Measurements from ENCODE around the gene PCBP3.

Gene PCBP3

DNA sequence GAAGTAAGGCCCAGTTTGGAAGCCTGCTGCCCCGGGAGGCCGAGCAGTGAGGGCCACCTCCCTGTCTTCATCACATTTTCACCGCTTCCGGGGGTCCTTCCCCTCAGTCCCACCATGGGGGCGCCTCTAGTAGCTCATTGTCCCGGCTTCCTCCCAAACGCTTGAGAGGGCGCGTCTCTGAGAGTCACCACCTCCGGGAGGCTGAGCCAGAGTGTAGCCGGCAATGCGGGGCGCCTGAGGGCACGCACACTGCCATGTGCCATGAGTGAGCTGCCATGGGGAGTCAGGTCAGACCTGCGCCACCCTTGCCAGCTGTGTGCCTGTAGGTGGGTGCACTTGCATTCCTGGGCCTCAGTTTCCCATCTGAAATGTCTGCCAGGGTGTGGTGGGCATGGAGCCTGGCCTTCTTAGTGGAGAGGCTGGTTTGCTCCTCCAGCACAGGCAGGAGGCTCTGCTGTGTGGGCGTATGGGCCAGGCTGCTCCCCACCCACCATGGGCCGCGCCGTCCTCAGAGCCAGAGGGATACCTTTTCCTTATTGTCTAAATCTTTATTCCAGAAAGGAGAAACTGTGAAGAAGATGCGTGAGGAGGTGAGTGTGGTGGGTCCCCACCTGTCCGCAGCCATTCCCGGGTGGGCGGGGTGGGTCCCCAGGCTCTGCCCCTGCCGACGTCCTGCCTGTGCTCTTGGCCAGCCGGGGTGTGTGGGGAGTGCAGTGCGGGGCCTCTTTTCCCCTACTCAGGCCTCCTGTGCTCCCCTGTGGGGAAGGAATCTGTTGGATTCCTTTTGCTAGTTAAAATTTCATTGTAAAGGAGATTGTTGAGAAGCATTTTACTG, 256.7 kb downstream of the PCBP3 start:
- DNase-seq = no peak

DNA sequence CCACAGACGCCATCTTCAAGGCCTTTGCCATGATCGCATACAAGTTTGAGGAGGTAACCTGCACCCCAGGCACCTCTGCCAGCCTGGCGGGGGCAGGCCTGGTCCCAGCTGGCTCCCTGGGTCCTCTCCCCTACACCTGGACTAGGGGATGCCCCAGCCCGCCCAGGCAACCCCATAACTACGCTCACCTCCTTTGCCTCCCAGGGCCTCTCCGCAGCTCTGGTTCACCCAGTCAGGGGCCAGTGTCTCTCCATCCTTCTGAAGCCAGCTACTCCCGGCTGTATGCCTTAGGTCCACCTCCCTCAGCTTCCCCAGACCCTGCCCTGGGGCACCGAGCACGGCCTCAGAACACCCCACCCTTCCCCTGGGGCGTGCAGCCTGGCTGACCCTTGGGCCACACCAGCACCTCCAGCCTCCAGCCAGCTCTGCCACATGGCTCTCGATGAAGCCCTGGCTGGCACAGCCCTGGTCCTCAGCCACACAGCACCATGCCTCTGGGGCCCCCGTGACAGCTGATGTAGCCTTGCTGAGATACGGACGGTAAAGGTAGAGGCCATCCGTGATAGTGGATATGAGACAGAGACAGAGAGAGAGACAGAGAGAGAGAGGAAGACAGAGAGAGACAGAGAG, 257.7 kb downstream of the PCBP3 start:
- no peak for DNase-seq

DNA sequence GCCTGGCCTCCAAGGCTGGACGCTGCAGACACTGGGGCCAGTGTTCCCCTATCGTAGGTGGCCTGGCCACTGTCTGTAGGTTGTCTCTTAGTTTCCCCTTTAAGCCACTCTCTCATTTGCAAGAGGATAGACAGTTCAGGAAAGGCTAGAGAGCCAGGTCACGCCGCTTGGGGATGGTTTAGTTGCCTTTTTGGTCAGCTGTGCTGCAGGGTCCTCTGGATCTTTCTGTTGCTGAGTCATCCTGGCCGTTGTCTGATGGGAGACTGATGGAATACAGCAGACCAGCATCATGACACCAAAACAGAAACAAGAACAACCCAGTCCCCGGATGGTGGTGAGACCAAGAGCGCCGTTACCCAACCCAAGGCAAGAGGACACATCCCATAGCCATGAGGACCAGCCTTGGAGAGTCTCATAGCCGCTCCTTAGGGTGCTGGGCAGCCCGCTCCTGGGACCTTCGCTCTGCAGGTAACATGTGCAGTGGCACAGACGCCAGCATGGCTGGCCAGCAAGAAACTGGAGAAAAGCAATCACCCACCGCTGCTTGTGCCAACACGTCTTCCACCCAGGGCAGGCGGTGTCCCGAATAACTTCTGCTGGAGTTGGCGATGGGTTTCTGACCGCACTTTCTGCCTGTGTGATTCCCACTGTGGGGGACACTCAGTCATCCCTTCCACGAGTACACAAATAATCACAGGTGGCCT, 258.9 kb downstream of the PCBP3 start:
- no peak for DNase-seq

DNA sequence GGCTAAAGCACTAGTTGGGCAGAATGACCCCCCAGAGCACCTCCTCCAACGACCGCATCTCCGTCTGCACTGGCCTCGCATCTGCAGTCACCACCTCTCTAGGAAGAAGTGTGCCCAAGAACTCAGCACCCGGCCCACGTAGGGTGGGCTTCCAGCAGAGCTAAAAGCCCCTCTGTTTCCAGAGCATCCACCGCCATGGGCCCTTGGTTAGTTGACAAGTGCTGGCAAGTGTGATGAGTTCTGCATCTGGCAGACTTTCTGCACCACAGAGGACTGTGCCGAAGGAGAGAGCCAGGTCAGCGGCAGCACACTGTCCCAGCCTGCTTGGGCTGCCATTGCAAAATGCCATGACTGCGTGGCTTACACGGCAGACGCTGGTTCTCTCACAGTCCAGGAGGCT, 261.7 kb downstream of the PCBP3 start:
- no peak for DNase-seq

DNA sequence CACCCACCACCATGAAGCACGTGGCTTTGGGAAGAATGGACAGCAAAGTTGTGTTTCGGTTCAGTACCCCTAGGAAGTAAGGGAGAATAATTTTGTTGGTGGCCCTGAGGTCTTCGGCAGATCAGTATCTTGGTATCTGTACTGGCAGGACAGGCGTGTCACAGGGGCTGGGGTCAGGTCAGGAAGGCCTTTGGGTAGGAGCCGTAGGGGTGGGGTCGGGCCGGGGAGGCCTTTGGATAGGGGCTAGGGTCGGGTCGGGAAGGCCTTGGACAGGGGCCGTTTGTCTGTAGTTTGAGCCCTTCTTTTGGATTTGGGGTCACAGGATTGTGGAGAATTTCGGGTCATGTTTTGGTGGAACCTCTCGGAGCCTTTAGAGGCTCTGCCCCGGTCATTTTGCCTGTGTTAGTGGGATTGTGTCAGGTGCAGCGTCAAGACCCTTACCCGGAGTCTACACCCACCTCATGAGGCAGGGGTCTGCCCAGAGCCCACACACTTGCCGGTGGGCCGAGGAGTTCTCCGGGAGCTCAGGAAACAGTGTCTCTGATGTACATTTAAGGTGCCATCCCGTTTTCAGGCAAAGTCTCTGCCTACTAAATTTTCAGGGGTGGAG, 262.8 kb downstream of the PCBP3 start:
- DNase-seq = no peak

DNA sequence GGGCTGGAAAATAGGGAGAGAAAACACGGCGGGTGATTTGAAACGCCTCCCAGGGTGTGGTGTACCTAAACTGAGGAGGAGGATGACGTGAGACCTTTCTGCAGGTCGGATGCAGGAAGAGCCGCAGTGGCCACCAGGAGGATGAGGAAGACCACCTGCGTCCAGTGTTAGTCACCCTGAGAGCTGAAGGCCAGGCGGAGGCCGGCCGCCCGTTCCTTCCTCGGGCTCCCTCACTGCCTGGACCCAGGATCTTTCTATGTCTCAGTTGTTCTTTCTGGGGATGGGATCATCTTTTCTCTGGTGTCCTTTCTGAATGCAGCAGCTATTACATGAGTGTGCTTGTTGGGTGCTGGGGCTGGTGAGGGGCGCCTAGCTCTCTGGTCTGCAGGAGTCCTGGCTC, 263.3 kb downstream of the PCBP3 start:
- no peak for DNase-seq

DNA sequence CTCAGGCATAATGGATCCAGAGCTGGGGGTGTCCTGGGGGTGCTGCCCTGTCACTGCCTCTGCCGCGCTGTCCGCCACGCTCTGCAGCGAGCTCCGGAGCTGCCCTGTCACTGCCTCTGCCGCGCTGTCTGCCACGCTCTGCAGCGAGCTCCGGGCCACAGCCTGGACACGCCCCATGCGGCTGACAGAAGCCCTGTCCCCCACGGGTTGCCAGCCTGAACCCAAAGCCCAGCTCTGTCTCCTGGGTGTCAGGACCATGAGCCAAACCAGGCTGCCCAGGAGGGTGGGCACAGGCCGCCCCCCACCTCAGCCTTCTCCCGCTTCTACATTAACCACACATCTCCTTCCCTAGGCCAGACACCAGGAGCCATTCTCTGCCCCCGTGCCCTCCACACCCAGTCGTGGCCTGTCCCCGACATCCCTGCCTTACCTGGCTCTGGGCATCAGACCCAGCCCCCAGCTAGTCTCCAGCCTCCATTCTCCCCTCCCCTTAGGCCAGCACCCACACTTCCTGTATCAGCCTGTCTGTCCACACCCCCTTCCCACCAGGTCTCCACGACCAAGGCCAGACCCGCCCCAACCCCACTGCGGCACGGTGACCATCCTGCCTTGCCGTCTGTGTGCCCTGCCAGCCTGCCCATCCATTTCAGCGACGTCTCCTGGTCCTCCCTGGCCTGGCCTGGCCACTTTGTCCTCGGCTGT, 265.2 kb downstream of the PCBP3 start:
- DNase-seq = no peak

DNA sequence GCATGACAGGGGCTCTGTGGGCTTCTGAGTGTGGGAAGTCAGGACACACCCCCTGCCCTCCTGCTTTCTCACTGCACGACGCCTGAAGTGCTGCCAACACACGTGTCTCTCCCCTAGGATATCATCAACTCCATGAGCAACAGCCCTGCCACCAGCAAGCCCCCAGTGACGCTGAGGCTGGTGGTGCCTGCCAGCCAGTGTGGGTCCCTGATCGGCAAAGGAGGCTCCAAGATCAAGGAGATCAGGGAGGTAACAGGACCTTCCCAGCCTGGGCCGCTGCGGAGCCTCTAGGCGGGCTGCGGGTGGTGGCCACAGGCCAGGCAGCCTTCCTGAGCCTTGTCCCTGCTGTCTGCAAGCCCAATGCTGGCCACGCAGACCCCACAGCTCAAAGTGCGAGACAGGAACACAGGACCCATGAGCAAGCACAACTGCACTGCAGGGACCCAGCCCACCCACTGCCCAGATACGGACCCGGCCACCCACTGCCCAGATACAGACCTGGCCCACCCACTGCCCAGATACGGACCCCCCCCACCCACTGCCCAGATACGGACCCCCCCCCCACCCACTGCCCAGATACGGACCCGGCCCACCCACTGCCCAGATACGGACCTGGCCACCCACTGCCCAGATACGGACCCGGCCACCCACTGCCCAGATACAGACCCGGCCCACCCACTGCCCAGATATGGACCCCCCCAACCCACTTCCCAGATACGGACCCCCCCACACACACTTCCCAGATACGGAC, 265.9 kb downstream of the PCBP3 start:
- no peak for DNase-seq

DNA sequence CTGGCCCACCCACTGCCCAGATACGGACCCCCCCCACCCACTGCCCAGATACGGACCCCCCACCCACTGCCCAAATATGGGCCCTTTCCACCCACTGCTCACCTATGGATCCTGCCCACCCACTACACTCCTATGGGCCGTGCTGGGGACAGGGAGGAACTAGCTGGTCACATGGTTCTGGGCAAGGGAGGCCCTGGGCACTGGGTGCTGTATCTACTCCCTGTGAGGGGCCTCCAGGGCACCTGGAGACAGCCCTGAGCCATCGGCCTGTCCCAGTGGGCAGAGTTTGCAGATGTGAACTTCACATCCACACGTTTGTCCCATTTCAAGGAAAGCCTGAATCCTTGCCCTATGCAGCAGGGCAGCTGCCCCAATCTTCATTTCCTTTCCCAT, 266.6 kb downstream of the PCBP3 start:
- DNase-seq = no peak

DNA sequence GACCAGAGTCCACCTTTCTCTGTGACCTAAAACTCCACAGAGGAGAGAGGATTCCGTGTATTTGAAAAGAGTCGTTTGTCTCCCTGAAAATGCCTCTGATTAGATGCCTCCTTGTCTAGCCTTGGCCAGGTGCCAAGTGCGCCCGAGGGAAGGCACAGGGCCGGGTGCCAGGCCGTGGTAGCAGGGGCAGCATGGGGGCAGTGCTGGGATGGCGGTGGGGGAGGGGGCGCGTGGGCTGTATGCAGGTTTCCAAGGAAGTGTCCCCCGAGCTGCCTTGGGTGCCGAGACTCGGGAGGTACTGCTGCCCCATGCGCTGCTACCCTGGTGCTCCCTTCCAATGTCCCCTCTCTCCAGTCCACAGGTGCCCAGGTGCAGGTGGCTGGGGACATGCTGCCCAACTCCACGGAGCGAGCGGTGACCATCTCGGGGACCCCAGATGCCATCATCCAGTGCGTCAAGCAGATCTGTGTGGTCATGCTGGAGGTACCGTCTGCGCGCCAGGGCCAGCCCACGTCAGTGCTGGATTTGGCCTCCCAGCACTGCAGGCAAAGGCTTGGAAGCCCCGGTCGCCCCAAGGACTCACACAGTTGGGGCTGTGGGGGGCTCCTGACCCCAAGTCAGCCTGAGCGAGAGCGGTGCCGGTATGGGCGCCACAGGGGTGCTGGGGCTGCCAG, 267.2 kb downstream of the PCBP3 start:
- DNase-seq = no peak

DNA sequence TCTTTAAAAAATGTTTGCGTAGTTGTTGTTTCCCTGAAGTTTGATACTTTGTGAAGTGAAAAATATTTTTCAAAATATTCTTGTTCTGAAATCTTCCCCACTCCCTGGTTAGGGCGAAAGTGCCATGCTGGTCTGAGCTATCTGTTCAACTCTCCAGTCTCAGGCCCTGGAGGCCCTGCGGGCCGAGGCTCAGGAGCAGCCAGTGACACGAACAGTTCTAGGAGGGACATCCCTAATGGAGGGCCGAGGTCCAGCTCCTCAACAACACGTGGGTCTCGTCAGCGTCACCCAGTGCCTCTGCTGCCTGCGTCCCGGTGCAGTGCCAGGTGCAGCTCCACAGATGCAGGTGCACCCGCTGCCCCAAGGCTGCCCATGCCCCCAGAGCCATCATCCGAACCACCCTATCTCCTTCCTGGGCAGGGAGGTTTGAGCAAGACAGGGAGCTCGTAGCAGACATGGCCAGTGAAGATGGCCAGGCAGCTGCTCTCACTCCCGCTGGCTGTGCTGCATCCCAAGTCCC, 268.3 kb downstream of the PCBP3 start:
- no peak for DNase-seq

DNA sequence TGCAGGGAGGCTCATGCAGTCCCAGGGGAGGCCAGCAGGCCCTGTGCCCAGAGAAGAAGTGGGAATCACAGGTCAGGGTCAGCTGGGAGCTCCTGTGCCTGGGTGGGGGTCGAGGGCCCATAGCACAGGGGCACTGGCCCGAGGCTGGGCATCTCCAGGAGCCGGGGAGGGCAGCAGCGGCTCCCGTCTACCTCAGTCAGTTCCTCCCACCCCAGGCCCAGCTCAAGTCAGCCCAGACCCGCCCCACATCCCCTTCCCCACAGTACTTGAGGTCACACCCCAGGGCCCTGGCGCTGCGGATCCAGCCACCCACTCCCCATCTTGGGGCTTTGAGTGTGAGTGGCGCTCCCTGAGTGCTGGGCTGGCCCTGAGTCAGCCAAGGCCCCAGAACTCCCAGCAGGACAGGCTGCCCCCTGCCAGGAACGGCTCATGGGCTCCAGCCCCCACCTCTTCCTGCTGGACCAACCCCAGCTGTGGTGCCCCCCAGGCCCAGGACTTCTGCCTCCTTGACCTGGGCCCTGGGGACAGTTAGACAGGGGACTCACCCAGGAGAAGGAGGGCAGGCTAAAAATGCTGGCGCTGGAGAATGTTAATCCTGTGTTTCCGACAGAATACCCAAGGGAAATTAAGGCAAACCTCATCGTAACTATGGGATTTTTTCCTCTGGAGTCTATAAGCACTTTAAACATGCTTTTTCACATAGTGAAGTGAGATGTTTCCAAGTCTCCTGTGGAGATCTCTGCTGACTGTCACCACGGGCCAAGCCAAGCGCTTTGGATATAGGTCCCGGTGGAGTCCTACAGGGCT, 269.3 kb downstream of the PCBP3 start:
- DNase-seq = no peak

DNA sequence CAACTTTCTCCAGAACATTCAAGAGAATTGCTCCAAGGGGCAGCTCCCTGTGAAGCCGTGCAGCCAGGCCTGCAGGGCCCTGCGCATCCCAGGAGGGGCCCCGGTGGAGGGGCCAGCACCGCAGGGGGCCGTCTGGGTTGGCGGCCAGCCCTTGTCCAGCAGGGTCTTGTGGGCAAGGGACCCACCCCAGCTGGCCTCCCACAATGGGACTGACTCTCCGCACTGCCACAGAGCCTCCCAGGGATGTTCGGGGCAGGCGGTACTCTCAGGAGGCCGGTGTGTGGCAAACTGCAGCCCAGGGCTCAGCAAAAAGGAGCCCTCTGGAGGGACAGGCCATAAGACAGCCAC, 269.9 kb downstream of the PCBP3 start:
- no peak for DNase-seq

DNA sequence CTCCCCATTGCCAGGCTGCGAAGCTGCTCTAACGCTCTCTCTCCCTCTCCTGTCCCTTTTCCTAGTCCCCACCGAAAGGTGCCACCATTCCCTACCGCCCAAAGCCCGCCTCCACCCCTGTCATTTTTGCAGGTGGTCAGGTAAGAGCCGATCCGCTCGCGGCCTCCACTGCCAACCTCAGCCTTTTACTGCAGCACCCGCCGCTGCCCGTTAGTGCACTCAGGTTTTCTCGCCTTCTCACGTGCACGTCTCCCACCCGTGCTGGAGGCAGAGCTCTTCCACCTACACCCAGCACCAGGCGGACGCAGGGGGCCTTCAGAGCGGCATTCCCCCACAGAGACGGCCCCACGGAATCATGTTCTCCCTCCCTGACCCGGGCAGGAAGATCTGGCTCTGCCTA, 270.4 kb downstream of the PCBP3 start:
- no peak for DNase-seq

DNA sequence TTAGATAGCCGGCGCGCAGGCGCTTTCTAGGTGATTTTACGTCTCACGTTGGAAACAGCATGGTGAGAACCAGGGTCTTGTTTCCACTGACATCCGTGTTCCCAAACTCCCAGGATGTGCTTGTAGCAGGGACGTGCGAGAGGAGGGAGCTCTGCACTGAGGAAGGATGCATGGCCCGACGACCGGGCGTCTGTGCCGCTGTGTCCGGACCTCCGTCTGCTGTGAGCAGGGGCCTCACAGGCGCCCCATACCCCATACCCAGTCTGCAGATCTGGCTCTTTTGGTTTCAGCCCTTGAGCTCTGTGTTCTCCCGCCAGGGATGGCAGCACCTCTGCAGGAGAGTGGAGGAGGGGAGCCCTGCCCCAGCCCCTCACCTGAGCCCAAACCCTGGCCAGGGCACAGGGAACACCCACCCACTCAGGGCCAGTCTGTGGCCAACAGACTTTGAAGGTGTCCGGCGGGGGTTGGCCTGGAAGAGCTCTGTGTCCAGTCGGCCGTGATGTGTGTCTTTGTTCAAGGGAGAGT, 270.9 kb downstream of the PCBP3 start:
- DNase-seq = no peak

DNA sequence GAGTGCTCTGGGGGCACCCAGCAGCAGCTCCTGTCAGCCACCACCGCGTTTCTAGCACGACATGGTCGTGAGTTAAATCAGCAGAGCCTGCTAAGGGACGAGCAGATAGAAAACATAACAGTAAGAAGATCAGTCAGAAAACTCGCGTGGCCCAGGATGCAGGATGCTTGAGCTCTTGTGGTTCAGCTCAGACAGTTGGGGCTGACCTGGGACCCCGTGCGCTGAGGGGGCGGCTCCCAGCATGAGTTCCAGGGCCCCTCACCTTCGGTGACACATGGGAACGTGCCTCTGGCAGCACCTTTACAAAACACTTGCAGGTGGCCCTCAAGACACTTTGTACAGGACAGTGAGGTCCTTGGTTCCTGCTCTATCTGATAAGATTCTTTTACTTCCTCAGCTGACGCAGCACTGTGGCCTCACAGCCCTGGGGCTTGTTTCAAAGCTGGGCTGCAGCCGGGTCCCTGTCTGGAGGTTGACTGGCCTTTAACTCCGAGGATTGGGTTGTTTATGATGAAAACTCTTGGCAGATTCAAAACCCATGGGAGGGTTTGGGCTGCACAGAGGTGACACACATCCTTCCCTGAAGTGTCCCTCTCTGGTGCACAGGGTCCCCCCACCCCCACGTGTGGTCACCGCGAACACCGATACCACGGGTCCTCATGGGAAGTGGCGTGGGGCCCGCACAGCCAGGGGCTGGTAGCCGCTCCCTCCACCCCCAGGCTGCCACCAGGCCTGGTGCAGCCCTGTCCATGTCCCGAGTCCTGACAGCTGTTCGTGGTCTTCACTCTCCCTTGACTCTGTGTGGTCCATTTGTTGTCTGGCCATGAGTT, 272.7 kb downstream of the PCBP3 start:
- no peak for DNase-seq

DNA sequence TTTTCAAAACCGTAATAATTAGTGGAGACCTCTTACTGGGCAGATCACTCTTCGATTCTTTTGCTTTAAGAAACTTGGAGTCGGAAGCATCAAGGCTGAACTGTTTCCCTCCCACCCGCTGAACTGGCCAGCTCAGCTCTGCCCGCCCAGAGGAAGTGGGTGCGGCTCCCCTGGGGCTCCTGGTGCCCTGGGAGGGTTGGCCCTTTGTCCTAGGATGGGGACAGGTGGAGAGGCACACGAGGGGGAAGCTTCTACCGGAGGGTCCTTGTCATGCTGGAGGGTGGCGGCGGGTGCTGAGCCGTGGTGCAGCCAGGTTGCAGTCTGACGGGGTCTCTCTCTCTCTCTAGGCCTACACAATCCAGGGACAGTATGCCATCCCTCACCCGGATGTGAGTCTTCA, 273.7 kb downstream of the PCBP3 start:
- no peak for DNase-seq

DNA sequence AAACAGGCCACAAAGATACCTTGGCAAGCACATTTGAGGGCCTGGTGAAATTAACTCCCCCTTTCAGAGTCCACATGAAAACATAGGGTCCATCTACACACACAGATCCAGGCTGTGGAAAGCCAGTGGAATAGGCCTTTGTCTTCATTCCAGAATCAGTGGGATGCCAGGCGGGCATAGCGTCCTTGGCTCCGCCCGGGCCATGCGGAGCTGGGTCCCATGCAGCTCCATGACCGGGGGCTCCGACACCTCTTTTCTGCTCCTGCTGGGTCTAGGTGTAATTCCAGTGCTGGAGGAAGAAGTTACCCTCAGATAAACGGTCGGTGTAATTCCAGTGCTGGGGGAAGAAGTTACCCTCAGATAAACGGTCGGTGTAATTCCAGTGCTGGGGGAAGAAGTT, 274.5 kb downstream of the PCBP3 start:
- no peak for DNase-seq

DNA sequence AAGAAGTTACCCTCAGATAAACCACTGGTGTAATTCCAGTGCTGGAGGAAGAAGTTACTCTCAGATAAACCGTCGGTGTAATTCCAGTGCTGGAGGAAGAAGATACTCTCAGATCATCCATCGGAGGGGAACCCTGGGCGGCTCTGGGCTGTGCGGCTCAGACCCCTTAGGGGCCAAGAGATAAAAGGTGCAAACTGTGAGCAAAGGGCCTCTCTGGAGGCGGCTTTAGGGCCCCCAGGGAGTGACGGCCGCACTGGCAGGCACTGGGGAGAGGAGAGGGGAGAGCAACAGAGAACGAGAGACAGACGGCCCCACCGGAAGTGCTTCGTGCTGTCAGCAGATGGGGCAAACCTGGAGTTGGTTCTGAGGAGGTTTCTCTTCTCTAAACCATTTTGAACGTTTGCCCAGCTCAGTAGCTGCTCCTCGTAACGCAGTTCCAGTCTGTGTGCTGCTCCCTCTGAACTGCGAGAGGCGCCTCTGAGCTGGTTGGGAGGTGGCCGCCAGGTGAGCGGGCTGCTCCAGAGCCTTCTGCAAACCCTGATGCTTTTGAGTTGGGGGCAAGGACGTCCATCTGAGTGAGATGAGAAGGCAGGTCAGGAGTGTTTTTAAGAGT, 275.4 kb downstream of the PCBP3 start:
- no peak for DNase-seq

Measured in CD4-positive, alpha-beta T cell treated with Interleukin-17A for 4 hours (primary cell).